Mononuclear cell (primary cell): ENCODE data around the gene RAD54L2. TPM values are rescaled to one million over a fixed set of nuclear protein-coding genes. Genes with fewer than 3 reads are reported as not detected.

Experiments
- H3K27me3 ChIP-seq: 2 replicates; pipeline ENCODE4 v1.6.0; 2011; ENCODE audit warnings: low read length, control low read depth; ENCODE audit not compliant: insufficient read depth
- H3K4me1 ChIP-seq: 2 replicates; pipeline ENCODE4 v1.5.1; 2011; ENCODE audit warnings: mild to moderate bottlenecking, low read length, control low read depth; ENCODE audit not compliant: insufficient read depth
- H3K4me3 ChIP-seq: 2 replicates; pipeline ENCODE4 v1.5.1; 2011; ENCODE audit warnings: mild to moderate bottlenecking, low read length, moderate library complexity
- H3K9me3 ChIP-seq: 2 replicates; pipeline ENCODE4 v1.5.1; 2011; ENCODE audit warnings: low read depth, mild to moderate bottlenecking, control low read depth, low read length
- total RNA-seq: library from RNA; depleted of rRNA; stranded (reverse); fragments of >200 nt; gene quantifications from one replicate; pipeline ENCODE4 v1.2.3, GENCODE V29; 2012

RAD54L2 gene
- total RNA-seq, 1 donor = 36.1 TPM

GRCh38 chr3:51568036-51568435, 29.5 kb downstream of the RAD54L2 start:
- H3K4me1 ChIP-seq = peaks cover 10% of the 10 kb centered on the region
- no peaks in the 10 kb centered on the region for H3K27me3 ChIP-seq
- H3K9me3 ChIP-seq = no peaks in the 10 kb centered on the region
- no peak overlapping the region for H3K4me3 ChIP-seq

- Histone ChIP-seq H3K9me3 (no peaks in the 10 kb centered on the region), H3K4me3 (no peak overlapping the region), H3K4me1 (peaks cover 10% of the 10 kb centered on the region), H3K27me3 (no peaks in the 10 kb centered on the region)
Measured at GRCh38 chr3:51568996-51569395, 30.5 kb downstream of the RAD54L2 start.

- Histone ChIP-seq H3K4me3 (no peak overlapping the region), H3K4me1 (no peaks in the 10 kb centered on the region), H3K9me3 (no peaks in the 10 kb centered on the region), H3K27me3 (no peaks in the 10 kb centered on the region)
Measured at GRCh38 chr3:51578238-51578637, 39.7 kb downstream of the RAD54L2 start.

- no peaks in the 10 kb centered on the region for H3K27me3 ChIP-seq
- no peaks in the 10 kb centered on the region for H3K9me3 ChIP-seq
- no peaks in the 10 kb centered on the region for H3K4me1 ChIP-seq
- no peak overlapping the region for H3K4me3 ChIP-seq
Measured at GRCh38 chr3:51580418-51580817, 41.9 kb downstream of the RAD54L2 start.

- Histone ChIP-seq H3K4me3 (no peak overlapping the region), H3K27me3 (no peaks in the 10 kb centered on the region), H3K9me3 (no peaks in the 10 kb centered on the region), H3K4me1 (no peaks in the 10 kb centered on the region)
Measured at GRCh38 chr3:51581524-51581923, 43.0 kb downstream of the RAD54L2 start.

GRCh38 chr3:51585197-51585596, 46.7 kb downstream of the RAD54L2 start:
- H3K27me3 ChIP-seq = no peaks in the 10 kb centered on the region
- H3K4me1 ChIP-seq = peaks cover 5% of the 10 kb centered on the region
- no peak overlapping the region for H3K4me3 ChIP-seq
- H3K9me3 ChIP-seq = no peaks in the 10 kb centered on the region

GRCh38 chr3:51585871-51586270, 47.4 kb downstream of the RAD54L2 start:
- H3K9me3 ChIP-seq = no peaks in the 10 kb centered on the region
- no peak overlapping the region for H3K4me3 ChIP-seq
- no peaks in the 10 kb centered on the region for H3K27me3 ChIP-seq
- H3K4me1 ChIP-seq = peaks cover 5% of the 10 kb centered on the region

Other genes starting within 250 kb of the RAD54L2 start
- gene MANF, start 153.4 kb upstream of the RAD54L2 start, total RNA-seq = 11.2 TPM
- gene RBM15B, start 147.4 kb upstream of the RAD54L2 start, total RNA-seq = 25.3 TPM
- 17.9 TPM for gene DCAF1, start 38.7 kb upstream of the RAD54L2 start, total RNA-seq
- 20.1 TPM for gene TEX264, start 132.5 kb downstream of the RAD54L2 start, total RNA-seq
- gene GRM2, start 168.3 kb downstream of the RAD54L2 start, total RNA-seq = 1.6 TPM
- gene IQCF6, start 240.5 kb downstream of the RAD54L2 start, total RNA-seq = not detected